ENCODE measurements around the gene PRPF19.

PRPF19 gene

DNA sequence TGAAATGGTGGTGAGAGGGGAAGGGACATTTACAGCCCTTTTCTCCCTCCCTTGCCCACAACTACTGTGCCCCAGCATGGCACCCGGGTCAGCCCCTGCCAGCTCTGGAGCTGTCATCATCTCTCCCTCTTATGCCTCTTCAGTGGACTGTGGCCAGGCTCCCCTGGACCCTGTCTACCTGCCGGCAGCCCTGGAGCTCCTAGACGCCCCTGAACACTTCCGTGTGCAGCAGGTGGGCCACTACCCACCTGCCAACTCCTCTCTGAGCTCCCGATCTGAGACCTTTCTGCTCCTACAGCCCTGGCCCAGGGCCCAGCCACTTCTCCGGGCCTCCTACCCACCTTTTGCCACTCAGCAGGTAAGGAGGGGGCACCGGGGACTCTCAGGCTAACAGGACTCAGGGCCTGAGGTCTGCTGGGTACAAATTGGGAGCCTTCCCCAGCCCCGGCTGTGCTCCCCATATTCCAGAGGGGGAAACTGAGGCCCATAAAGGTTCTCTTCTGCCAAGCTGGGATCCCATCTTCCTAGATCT lies 20.7 kb upstream of the PRPF19 start:
- H3K4me3 ChIP-seq (ENCODE audit: low read length), result no peak overlapping the region
- H3K4me2 ChIP-seq (ENCODE audit: low read length), result no peak overlapping the region
- H4K20me1 ChIP-seq (ENCODE audit: control insufficient read depth, insufficient read depth, low read depth, low read length), result no peaks in the 10 kb centered on the region
- H3K27ac ChIP-seq (ENCODE audit: low read depth, low read length), result no peak overlapping the region
- H3K9me3 ChIP-seq (ENCODE audit: control insufficient read depth, insufficient read depth, low read length), result no peaks in the 10 kb centered on the region
- peaks cover 15% of the 10 kb centered on the region for H3K36me3 ChIP-seq (ENCODE audit: control insufficient read depth, low read length)
- no peaks in the 10 kb centered on the region for H3K79me2 ChIP-seq (ENCODE audit: control insufficient read depth, low read length)
- no peaks in the 10 kb centered on the region for H3K9me2 ChIP-seq (replicated peaks; ENCODE audit: control insufficient read depth, low read length)
- peaks cover 13% of the 10 kb centered on the region for H3F3A ChIP-seq (ENCODE audit: control insufficient read depth, insufficient read depth)
- H3K4me1 ChIP-seq (ENCODE audit: control insufficient read depth, low read length), result peaks cover 39% of the 10 kb centered on the region
- H3K27me3 ChIP-seq (ENCODE audit: control insufficient read depth, low read length), result peaks cover 7% of the 10 kb centered on the region
- TF ChIP-seq, protein P1, sequence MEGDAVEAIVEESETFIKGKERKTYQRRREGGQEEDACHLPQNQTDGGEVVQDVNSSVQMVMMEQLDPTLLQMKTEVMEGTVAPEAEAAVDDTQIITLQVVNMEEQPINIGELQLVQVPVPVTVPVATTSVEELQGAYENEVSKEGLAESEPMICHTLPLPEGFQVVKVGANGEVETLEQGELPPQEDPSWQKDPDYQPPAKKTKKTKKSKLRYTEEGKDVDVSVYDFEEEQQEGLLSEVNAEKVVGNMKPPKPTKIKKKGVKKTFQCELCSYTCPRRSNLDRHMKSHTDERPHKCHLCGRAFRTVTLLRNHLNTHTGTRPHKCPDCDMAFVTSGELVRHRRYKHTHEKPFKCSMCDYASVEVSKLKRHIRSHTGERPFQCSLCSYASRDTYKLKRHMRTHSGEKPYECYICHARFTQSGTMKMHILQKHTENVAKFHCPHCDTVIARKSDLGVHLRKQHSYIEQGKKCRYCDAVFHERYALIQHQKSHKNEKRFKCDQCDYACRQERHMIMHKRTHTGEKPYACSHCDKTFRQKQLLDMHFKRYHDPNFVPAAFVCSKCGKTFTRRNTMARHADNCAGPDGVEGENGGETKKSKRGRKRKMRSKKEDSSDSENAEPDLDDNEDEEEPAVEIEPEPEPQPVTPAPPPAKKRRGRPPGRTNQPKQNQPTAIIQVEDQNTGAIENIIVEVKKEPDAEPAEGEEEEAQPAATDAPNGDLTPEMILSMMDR (IDR thresholded peaks at IDR 0.05; ENCODE audit: low read depth, low read length, poor library complexity, severe bottlenecking), result no peak
- TF ChIP-seq EZH2phosphoT487 (IDR thresholded peaks at IDR 0.05; ENCODE audit: borderline replicate concordance, low read length), result no peak

DNA sequence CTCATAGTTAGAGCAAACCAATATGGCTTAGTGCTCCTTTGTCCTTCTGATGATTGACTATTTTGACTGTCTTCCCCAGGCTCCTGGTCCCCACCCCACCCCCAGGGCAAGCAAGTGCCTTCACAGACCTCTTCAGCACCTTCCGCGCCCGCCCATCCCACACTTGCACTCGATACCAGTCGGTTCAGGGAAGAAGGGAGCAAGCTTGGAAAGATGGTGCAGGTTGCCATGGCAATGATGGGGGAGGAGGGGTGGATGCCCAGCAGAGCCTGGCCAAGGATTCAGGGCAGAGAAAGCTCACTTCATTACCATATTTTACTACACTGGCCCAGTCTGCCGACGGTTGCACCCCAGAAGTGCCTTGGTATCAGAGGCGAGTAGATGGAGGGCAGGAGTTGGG lies 20.1 kb upstream of the PRPF19 start:
- Histone ChIP-seq H3K79me2 (ENCODE audit: control insufficient read depth, low read length) (no peaks in the 10 kb centered on the region), H3K4me3 (ENCODE audit: low read length) (no peak overlapping the region), H3K36me3 (ENCODE audit: control insufficient read depth, low read length) (peaks cover 21% of the 10 kb centered on the region), H3K27ac (ENCODE audit: low read depth, low read length) (no peak overlapping the region), H3K9me3 (ENCODE audit: control insufficient read depth, insufficient read depth, low read length) (no peaks in the 10 kb centered on the region), H4K20me1 (ENCODE audit: control insufficient read depth, insufficient read depth, low read depth, low read length) (no peaks in the 10 kb centered on the region), H3F3A (ENCODE audit: control insufficient read depth, insufficient read depth) (peaks cover 10% of the 10 kb centered on the region), H3K27me3 (ENCODE audit: control insufficient read depth, low read length) (peaks cover 7% of the 10 kb centered on the region), H3K4me2 (ENCODE audit: low read length) (no peak overlapping the region), H3K4me1 (ENCODE audit: control insufficient read depth, low read length) (peaks cover 33% of the 10 kb centered on the region), H3K9me2 (replicated peaks; ENCODE audit: control insufficient read depth, low read length) (no peaks in the 10 kb centered on the region)
- TF ChIP-seq EZH2phosphoT487 (IDR thresholded peaks at IDR 0.05; ENCODE audit: borderline replicate concordance, low read length), result no peak
- TF ChIP-seq, protein P1 (IDR thresholded peaks at IDR 0.05; ENCODE audit: low read depth, low read length, poor library complexity, severe bottlenecking), result no peak

DNA sequence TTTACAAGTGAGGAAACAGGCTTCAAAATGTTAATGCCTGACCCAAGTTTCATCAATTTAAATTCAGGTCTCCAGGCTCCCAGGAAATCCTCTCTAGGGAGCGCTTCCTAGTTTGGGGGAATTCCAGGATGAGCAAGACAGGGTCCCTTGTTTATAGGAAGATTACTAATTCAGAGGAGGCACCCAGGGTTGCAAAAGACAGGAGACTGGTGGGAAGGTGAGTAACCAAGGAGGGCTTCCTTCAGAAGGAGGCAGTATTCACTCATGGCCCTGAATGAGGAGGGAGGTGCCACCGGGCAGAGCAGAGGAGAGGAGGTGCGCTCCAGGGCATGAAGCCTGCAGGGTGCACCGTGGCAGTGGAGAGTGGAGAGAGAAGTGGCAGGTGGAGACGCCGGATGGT lies 19.5 kb upstream of the PRPF19 start:
- Histone ChIP-seq H3K9me2 (replicated peaks; ENCODE audit: control insufficient read depth, low read length) (no peaks in the 10 kb centered on the region), H4K20me1 (ENCODE audit: control insufficient read depth, insufficient read depth, low read depth, low read length) (no peaks in the 10 kb centered on the region), H3K36me3 (ENCODE audit: control insufficient read depth, low read length) (peaks cover 23% of the 10 kb centered on the region), H3K4me2 (ENCODE audit: low read length) (peak overlapping the region; percentile 82), H3K9me3 (ENCODE audit: control insufficient read depth, insufficient read depth, low read length) (no peaks in the 10 kb centered on the region), H3K79me2 (ENCODE audit: control insufficient read depth, low read length) (no peaks in the 10 kb centered on the region), H3K27me3 (ENCODE audit: control insufficient read depth, low read length) (peaks cover 7% of the 10 kb centered on the region), H3F3A (ENCODE audit: control insufficient read depth, insufficient read depth) (peaks cover 5% of the 10 kb centered on the region), H3K27ac (ENCODE audit: low read depth, low read length) (no peak overlapping the region), H3K4me3 (ENCODE audit: low read length) (no peak overlapping the region; the same call in 1 of the 2 replicates), H3K4me1 (ENCODE audit: control insufficient read depth, low read length) (peaks cover 26% of the 10 kb centered on the region)
- TF ChIP-seq, protein P1 (IDR thresholded peaks at IDR 0.05; ENCODE audit: low read depth, low read length, poor library complexity, severe bottlenecking), result no peak
- no peak for TF ChIP-seq EZH2phosphoT487 (IDR thresholded peaks at IDR 0.05; ENCODE audit: borderline replicate concordance, low read length)
